Measurements from ENCODE around the gene PXYLP1. TPM values are rescaled to one million over a fixed set of nuclear protein-coding genes. Genes with fewer than 3 reads are reported as not detected.

PXYLP1 gene
- total RNA-seq, 2 experiments from 2014 or later = 21.2 to 22.6 TPM

DNA sequence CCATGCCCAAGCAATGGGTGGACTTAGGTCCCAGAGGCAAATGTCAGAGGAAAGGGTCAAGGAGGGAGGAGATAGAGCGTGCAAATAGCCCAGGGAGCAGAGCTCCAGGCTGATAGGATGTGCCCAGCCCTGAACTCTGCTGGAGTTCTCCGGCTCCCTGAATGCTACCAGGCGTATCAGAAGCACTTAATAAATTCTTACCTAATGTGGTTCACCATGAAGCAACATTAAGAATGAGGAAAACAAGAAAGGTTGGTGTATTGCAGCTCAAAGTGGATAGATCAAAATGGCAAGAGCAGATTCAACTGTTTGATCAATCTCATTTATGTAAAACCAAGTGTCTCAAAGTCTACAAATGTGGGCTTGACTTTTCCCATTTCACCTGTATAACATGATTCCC lies 38.3 kb downstream of the PXYLP1 start:
- TF ChIP-seq, protein P1, sequence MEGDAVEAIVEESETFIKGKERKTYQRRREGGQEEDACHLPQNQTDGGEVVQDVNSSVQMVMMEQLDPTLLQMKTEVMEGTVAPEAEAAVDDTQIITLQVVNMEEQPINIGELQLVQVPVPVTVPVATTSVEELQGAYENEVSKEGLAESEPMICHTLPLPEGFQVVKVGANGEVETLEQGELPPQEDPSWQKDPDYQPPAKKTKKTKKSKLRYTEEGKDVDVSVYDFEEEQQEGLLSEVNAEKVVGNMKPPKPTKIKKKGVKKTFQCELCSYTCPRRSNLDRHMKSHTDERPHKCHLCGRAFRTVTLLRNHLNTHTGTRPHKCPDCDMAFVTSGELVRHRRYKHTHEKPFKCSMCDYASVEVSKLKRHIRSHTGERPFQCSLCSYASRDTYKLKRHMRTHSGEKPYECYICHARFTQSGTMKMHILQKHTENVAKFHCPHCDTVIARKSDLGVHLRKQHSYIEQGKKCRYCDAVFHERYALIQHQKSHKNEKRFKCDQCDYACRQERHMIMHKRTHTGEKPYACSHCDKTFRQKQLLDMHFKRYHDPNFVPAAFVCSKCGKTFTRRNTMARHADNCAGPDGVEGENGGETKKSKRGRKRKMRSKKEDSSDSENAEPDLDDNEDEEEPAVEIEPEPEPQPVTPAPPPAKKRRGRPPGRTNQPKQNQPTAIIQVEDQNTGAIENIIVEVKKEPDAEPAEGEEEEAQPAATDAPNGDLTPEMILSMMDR (IDR thresholded peaks at IDR 0.05) = no peak
- ATAC-seq (ENCODE audit: poor library complexity) (no peak), DNase-seq (no peak)
- H3K27me3 Mint-ChIP-seq = no peaks in the 10 kb centered on the region
- H3K27me3 ChIP-seq (ENCODE audit: control insufficient read depth in 1 of 2, insufficient read depth in 2 of 2, low read length in 2 of 2) = no peaks in the 10 kb centered on the region
- peaks cover 21% of the 10 kb centered on the region for H3K36me3 Mint-ChIP-seq (ENCODE audit: low read depth)
- H3K4me3 ChIP-seq (ENCODE audit: low read length) = no peak overlapping the region
- ChIA-PET POLR2A (interaction anchor here (11.2 kb wide), 1 partner anchor 34 kb away, joined by 320 read pairs; the partner anchor contains the start of gene PXYLP1), CTCF (interaction anchor here (2.0 kb wide), 1 partner anchor 38 kb away, joined by 4 read pairs; the partner anchor contains the start of gene PXYLP1)
- no peaks in the 10 kb centered on the region for H3K9me3 ChIP-seq (ENCODE audit: control insufficient read depth in 1 of 2, insufficient read depth in 1 of 2, low read length in 2 of 2)
- no peak overlapping the region for H3K4me3 Mint-ChIP-seq
- peaks cover 54% of the 10 kb centered on the region for H3K4me1 ChIP-seq (ENCODE audit: insufficient read depth, low read length)
- intact Hi-C loops (cut with DNase I, micrococcal nuclease) = no loop called here
- no peak overlapping the region for H3K27ac ChIP-seq (ENCODE audit: low read depth in 1 of 2, low read length in 2 of 2)
- H3K4me1 Mint-ChIP-seq (ENCODE audit: low read depth) = peaks cover 62% of the 10 kb centered on the region
- no peaks in the 10 kb centered on the region for H3K9me3 Mint-ChIP-seq
- peaks cover 4% of the 10 kb centered on the region for H3K36me3 ChIP-seq (ENCODE audit: insufficient read depth, low read length)
- peak overlapping the region; percentile 96 for H3K27ac Mint-ChIP-seq

- peaks cover 2% of the 10 kb centered on the region for H3K36me3 ChIP-seq (ENCODE audit: insufficient read depth, low read length)
- H3K4me1 Mint-ChIP-seq (ENCODE audit: low read depth) = peaks cover 56% of the 10 kb centered on the region
- no peak for DNase-seq
- H3K36me3 Mint-ChIP-seq (ENCODE audit: low read depth) = peaks cover 17% of the 10 kb centered on the region
- no peak overlapping the region for H3K27ac ChIP-seq (ENCODE audit: low read depth in 1 of 2, low read length in 2 of 2)
- intact Hi-C loops (cut with DNase I, micrococcal nuclease) = no loop called here
- no peaks in the 10 kb centered on the region for H3K27me3 Mint-ChIP-seq
- no peak overlapping the region for H3K27ac Mint-ChIP-seq
- no peaks in the 10 kb centered on the region for H3K27me3 ChIP-seq (ENCODE audit: control insufficient read depth in 1 of 2, insufficient read depth in 2 of 2, low read length in 2 of 2)
- no peak overlapping the region for H3K4me3 Mint-ChIP-seq
- CTCF ChIA-PET = interaction anchor here (2.0 kb wide), 1 partner anchor 40 kb away, joined by 4 read pairs; the partner anchor contains the start of gene PXYLP1
- TF ChIP-seq, protein P1 (IDR thresholded peaks at IDR 0.05) = no peak
- no peak overlapping the region for H3K4me3 ChIP-seq (ENCODE audit: low read length)
- H3K4me1 ChIP-seq (ENCODE audit: insufficient read depth, low read length) = peaks cover 47% of the 10 kb centered on the region
- POLR2A ChIA-PET = interaction anchor here (11.2 kb wide), 1 partner anchor 36 kb away, joined by 320 read pairs; the partner anchor contains the start of gene PXYLP1
- ATAC-seq (ENCODE audit: poor library complexity) = no peak
- H3K9me3 Mint-ChIP-seq = no peaks in the 10 kb centered on the region
- no peaks in the 10 kb centered on the region for H3K9me3 ChIP-seq (ENCODE audit: control insufficient read depth in 1 of 2, insufficient read depth in 1 of 2, low read length in 2 of 2)
Measured at GRCh38 chr3:141271279-141272030, 39.8 kb downstream of the PXYLP1 start.

- intact Hi-C loops (cut with DNase I, micrococcal nuclease) = no loop called here
- Mint-ChIP-seq H3K4me3 (no peak overlapping the region), H3K4me1 (ENCODE audit: low read depth) (peaks cover 44% of the 10 kb centered on the region), H3K36me3 (ENCODE audit: low read depth) (peaks cover 10% of the 10 kb centered on the region), H3K27ac (no peak overlapping the region), H3K9me3 (no peaks in the 10 kb centered on the region), H3K27me3 (no peaks in the 10 kb centered on the region)
- no peak for DNase-seq
- Histone ChIP-seq H3K4me3 (ENCODE audit: low read length) (no peak overlapping the region), H3K4me1 (ENCODE audit: insufficient read depth, low read length) (peaks cover 36% of the 10 kb centered on the region), H3K27me3 (ENCODE audit: control insufficient read depth in 1 of 2, insufficient read depth in 2 of 2, low read length in 2 of 2) (no peaks in the 10 kb centered on the region), H3K36me3 (ENCODE audit: insufficient read depth, low read length) (peaks cover 2% of the 10 kb centered on the region), H3K27ac (ENCODE audit: low read depth in 1 of 2, low read length in 2 of 2) (no peak overlapping the region), H3K9me3 (ENCODE audit: control insufficient read depth in 1 of 2, insufficient read depth in 1 of 2, low read length in 2 of 2) (no peaks in the 10 kb centered on the region)
- ChIA-PET CTCF (interaction anchor here (1.9 kb wide), 1 partner anchor 42 kb away, joined by 6 read pairs; the partner anchor contains the start of gene PXYLP1), POLR2A (interaction anchor here (2.2 kb wide), 1 partner anchor 42 kb away, joined by 8 read pairs; the partner anchor contains the start of gene PXYLP1)
- ATAC-seq (ENCODE audit: poor library complexity) = no peak
- TF ChIP-seq, protein P1 (IDR thresholded peaks at IDR 0.05) = no peak
Measured at GRCh38 chr3:141272906-141273662, 41.5 kb downstream of the PXYLP1 start.
